ENCODE data around the gene SMARCAD1. TPM values are rescaled to one million over a fixed set of nuclear protein-coding genes. Genes with fewer than 3 reads are reported as not detected.

SMARCAD1 gene
- 57.1 and 58.2 TPM in 2 replicates for total RNA-seq (2021)
- long read RNA-seq, full-length matches to known transcripts, result 28 of 111 reads
- long read RNA-seq, partial matches to known transcripts, result 52 of 111 reads
- long read RNA-seq, other reads (novel, unspliced or antisense), result 31 of 111 reads

- Histone ChIP-seq H3T11ph (ENCODE audit: low read length) (peak within 1 kb of the TSS; percentile 96), H3K23me2 (ENCODE audit: insufficient read length, low read depth, low read length, poor library complexity, severe bottlenecking) (peaks cover 5% of the 10 kb centered on the region), H2AFZ (ENCODE audit: low read length) (peak within 1 kb of the TSS; percentile 81), H4K5ac (ENCODE audit: insufficient read length, low read depth, low read length) (peak within 1 kb of the TSS; percentile 98), H3K27ac (ENCODE audit: insufficient read length, low read depth, low read length) (peak within 1 kb of the TSS; percentile 97), H3K56ac (ENCODE audit: insufficient read length, low read depth, low read length) (peak within 1 kb of the TSS; percentile 95), H3K14ac (ENCODE audit: insufficient read depth, low read length) (peak within 1 kb of the TSS; percentile 91), H3K4me2 (ENCODE audit: insufficient read depth, insufficient read length, low read length) (peak within 1 kb of the TSS; percentile 97), H4K20me1 (ENCODE audit: control insufficient read depth, insufficient read depth, insufficient read length) (no peaks in the 10 kb centered on the region), H3K79me1 (ENCODE audit: insufficient read depth, low read depth, low read length, poor library complexity, severe bottlenecking) (peaks cover 6% of the 10 kb centered on the region), H3K79me2 (ENCODE audit: insufficient read depth, low read length) (peaks cover 12% of the 10 kb centered on the region), H3K4me1 (ENCODE audit: insufficient read depth, low read length) (no peaks in the 10 kb centered on the region; the same call in 1 of the 2 replicates), H3K18ac (ENCODE audit: insufficient read length, low read depth, low read length) (peak within 1 kb of the TSS; percentile 97), H2BK5ac (ENCODE audit: insufficient read length, low read length) (peak within 1 kb of the TSS; percentile 96), H4K8ac (replicated peaks; ENCODE audit: insufficient read length, low read depth, low read length) (no peak within 1 kb of the TSS), H4K91ac (ENCODE audit: insufficient read length, low read depth, low read length) (peak within 1 kb of the TSS; percentile 78), H3K27me3 (ENCODE audit: insufficient read depth, low read length) (no peaks in the 10 kb centered on the region), H3K4ac (ENCODE audit: low read depth, low read length) (peak within 1 kb of the TSS; percentile 76; the same call in 1 of the 2 replicates), H2BK20ac (ENCODE audit: low read depth, low read length, poor library complexity, severe bottlenecking) (peak within 1 kb of the TSS; percentile 91), H2BK120ac (ENCODE audit: low read depth, low read length, poor library complexity, severe bottlenecking) (peak within 1 kb of the TSS; percentile 100), H3K9me3 (ENCODE audit: control insufficient read depth, low read depth, low read length) (no peaks in the 10 kb centered on the region), H2BK12ac (ENCODE audit: insufficient read length, low read depth, low read length) (no peak within 1 kb of the TSS), H2AK5ac (ENCODE audit: insufficient read length, low read length) (peak within 1 kb of the TSS; percentile 17), H3K9ac (ENCODE audit: extremely low read depth, insufficient read length, low read length) (peak within 1 kb of the TSS; percentile 95), H2BK15ac (ENCODE audit: low read depth, low read length) (no peak within 1 kb of the TSS), H3K23ac (ENCODE audit: insufficient read length, low read depth, low read length) (no peak within 1 kb of the TSS)
- Mint-ChIP-seq H3K4me3 (peak within 1 kb of the TSS; percentile 97), H3K27me3 (ENCODE audit: low read depth) (no peaks in the 10 kb centered on the region), H3K27ac (peak within 1 kb of the TSS; percentile 100), H3K36me3 (ENCODE audit: insufficient read depth in 1 of 3, low read depth in 3 of 3) (peaks cover 20 to 37% (median 37%) of the 10 kb centered on the region in 3 experiments; a peak in 6 of 7 replicates), H3K9me3 (peaks cover 0 to 4% of the 10 kb centered on the region in 2 experiments; a peak in 1 of 5 replicates), H3K4me1 (peaks cover 18 to 25% of the 10 kb centered on the region in 2 experiments)
- DNase-seq, result peak; percentile 93
- TF ChIP-seq, protein P1, sequence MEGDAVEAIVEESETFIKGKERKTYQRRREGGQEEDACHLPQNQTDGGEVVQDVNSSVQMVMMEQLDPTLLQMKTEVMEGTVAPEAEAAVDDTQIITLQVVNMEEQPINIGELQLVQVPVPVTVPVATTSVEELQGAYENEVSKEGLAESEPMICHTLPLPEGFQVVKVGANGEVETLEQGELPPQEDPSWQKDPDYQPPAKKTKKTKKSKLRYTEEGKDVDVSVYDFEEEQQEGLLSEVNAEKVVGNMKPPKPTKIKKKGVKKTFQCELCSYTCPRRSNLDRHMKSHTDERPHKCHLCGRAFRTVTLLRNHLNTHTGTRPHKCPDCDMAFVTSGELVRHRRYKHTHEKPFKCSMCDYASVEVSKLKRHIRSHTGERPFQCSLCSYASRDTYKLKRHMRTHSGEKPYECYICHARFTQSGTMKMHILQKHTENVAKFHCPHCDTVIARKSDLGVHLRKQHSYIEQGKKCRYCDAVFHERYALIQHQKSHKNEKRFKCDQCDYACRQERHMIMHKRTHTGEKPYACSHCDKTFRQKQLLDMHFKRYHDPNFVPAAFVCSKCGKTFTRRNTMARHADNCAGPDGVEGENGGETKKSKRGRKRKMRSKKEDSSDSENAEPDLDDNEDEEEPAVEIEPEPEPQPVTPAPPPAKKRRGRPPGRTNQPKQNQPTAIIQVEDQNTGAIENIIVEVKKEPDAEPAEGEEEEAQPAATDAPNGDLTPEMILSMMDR (conservative IDR thresholded peaks at IDR 0.05), result no peak
- WGBS (ENCODE audit: extremely low coverage, insufficient read length, low lambda C conversion rate), result no CpG with 5 or more reads among the region's 57 CpGs
These were observed at the start of gene SMARCAD1 for GRCh38 chr4:94207469-94208224. Gene SMARCAD1, plus strand, starts transcription at chr4:94207865. Its CDS starts 530 bp downstream, at chr4:94208395.
